GM21515 (cell line): ENCODE data around the gene ZBED5.
"Not testable (repeated sequence)": the region's sequence is repeated elsewhere in the genome, so short reads cannot be mapped to it uniquely, and the experiment has no call there.

Experiments used
- ATAC-seq: cut with Tn5 transposase; IDR thresholded peaks from one replicate; pipeline ENCODE4 v1.9.1; 2021; ENCODE audit not compliant: unreplicated experiment

The ZBED5 gene

GRCh38 chr11:10857709-10858438 is at the start of gene ZBED5:
Gene ZBED5, minus strand, starts transcription at chr11:10858053. Its CDS starts 3,108 bp downstream, at chr11:10854945.
- peak; percentile 90 for ATAC-seq

GRCh38 chr11:10906521-10906920 is 48.7 kb upstream of the ZBED5 start:
- no peak for ATAC-seq

GRCh38 chr11:10902301-10903063 is 44.6 kb upstream of the ZBED5 start:
- no peak for ATAC-seq

DNA sequence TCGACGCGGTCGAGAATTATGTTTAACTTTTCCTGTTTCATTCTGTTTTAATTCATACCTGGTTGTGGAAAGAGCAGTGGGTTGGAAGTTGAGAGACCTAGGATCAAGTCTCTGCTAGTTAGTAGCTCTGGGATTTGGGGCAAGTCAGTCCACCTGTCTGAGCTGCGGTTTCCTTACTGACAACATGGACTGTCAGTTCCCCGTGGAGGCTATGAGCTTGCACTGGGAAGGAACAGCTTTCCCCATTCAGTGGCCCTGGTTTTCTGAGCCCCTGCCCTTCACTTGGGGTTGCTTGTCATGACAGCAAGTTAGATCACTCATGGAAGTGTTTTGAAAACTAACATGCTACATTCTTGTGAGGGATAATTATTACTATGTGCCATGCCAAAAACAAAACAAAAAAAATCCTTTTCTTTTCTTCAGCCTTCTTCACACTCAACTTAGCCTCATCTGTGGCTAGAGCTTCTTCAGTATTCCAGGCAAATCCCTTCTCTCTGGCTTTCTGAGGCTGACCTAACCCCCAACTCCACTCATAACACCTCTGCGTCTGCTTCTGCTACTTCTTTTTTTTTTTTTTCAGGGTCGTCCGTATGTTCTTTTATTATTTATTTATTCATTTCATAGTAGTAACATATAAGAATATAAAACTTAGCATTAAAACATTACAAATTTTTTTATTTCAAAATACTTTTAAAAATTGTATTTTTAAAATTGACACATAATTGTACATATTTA is 43.0 kb upstream of the ZBED5 start:
- no peak for ATAC-seq

- no peak for ATAC-seq
Measured at GRCh38 chr11:10899121-10899830, 41.4 kb upstream of the ZBED5 start.

DNA sequence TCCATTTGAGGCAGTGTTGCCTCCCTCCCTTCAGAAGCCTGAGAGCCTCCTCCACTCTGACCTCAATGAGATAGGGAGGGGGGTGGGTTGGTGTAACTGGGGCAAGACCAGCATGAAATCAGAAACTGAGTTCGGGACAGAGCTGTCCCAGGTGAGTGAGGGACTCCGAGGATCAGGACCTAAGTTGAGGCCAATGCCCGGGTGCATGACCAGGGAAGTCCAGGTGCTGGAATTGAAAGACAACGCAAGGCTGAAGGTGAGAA is 40.8 kb upstream of the ZBED5 start:
- ATAC-seq, result no peak

DNA sequence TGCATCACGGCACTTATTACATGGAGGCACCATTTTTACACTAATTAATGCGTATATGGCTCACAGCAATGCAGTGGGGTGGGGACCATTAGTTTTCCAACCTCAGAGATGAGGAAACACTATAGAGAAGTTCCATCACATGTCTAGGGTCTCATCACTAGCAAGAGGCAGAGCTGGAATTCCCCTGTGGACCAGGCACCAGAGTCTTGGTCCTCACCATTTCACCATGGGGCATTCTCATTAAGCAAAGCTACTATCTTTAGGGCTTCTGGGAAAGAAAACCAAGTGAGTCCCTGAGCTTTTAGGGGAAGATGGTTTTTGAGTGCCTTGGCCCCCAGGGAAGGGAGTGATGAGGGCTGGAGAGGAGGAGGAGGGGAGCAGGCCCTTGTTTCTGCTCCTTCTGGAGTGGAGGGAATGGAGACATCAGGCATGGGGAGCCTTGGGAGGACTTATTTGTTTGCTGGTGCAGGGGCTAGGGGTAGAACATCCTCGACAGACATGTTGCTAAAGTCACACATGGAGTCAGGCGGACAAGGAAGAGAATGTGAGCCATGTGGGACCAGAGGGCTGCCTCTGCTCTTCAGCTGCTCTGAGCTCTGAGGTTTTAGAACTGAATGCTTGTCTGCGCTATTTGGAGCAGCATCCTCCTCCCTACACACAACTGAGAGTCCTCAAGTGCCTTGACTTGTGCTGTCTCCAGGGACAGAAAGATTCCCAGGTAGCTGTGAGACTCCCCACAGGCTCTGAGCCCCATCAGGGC is 40.3 kb upstream of the ZBED5 start:
- ATAC-seq, result no peak

DNA sequence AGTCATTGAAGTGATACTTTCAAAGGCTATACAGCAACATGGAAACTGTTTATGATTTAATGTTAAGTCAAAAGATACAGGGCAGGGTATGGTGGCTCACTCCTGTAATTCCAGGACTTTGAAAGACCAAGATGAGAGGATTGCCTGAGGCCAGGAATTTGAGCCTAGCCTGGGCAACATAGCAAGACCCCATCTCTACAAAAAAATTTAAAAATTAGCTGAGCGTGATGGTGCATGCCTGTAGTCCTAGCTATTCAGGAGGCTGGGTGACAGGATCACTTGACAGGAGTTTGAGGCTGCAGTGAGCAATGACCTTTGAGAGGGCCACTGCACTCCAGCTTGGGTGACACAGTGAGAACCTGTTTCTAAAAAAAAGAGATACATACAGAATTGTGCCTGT is 39.3 kb upstream of the ZBED5 start:
- ATAC-seq, result no peak

DNA sequence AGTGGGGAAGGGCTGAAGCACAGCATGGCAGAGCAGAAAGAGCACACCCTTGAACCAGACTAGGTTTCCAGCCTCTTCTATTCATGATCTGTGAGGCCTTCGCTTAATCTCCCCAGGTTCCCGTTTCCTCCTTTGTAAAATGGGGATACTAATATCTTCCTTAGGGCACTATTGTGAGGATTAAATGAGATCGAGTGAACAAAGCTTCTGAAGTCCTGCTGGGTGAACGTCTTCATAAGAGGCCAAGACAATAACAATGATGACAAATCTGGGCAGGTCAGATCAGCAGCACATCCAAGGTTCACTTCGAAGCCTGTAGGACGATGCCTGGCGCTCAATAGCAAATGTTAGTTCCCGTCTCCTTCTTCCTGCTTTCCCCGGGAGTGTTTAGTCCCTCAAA is 38.6 kb upstream of the ZBED5 start:
- ATAC-seq, result no peak

GRCh38 chr11:10895285-10895684 is 37.4 kb upstream of the ZBED5 start:
- no peak for ATAC-seq

DNA sequence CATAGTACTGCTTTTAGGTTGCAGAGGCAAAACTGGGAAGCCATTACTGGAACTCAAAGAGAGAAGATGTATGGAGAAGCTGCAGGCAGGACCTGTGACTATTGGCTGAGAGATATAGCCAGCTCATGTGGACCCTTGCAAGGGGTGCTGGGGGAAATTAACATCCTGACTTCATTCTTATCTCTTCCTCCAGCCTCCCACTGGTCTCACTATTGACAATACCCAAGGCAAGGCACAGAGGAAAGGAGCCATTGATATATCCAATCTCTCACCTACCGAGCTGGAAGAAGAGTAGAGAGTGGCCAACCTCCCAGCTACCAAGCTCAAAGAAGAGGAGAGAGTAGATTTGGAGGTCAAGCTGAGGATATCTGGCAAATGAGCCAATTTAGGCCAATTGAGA is 36.8 kb upstream of the ZBED5 start:
- ATAC-seq, result no peak

GRCh38 chr11:10893714-10894151 is 35.9 kb upstream of the ZBED5 start:
- ATAC-seq, result no peak

DNA sequence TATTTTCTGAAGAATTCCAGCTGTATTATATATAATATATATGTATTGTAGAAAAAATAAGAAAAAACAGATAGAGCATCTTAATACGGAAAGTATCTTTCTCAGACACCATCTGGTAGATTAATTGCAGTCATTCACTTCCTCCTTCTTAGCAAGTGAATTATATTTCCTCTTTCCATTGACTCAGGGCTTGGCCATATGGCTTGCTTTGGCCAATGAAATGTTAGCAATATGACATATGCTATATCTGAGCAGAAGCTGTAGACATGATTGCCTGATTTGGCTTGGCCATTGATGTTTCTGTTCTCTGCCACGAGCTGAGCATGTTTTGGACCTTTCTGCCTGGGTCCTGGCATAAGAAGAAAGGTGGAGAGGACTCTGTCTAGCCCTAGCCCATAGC is 34.4 kb upstream of the ZBED5 start:
- no peak for ATAC-seq

GRCh38 chr11:10891151-10891720 is 33.4 kb upstream of the ZBED5 start:
- no peak for ATAC-seq

- ATAC-seq, result not testable (repeated sequence)
Measured at GRCh38 chr11:10890083-10890482, 32.2 kb upstream of the ZBED5 start.

GRCh38 chr11:10887307-10887706 is 29.5 kb upstream of the ZBED5 start:
- no peak for ATAC-seq

DNA sequence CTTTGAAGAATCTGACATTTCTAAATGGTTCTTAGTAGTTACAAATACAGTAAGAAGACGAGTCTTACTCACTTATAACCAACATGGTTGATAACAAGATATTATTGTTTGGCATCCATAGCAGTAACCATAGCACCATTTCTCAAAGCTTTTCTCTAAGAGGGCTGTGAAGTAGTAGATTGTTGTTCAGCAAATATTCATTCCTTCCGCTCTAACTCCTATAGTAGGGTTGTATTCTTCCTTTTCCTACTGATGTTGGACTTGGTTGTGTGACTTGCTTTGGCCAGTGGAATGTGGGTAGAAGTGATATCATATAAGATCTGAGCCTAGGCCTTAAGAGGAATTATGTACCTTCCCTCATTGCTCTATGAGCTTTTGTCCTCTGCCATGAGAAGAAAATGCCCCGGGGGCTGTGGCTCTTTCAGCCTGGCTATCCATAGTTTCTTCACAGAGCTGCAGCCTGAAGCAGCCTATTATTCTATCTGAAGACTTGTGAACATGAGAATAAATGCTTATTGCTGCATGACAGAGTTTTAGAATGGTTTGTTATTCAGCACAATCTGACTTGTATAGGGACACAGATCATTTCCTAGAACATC is 28.9 kb upstream of the ZBED5 start:
- ATAC-seq, result no peak

- no peak for ATAC-seq
Measured at GRCh38 chr11:10885703-10886363, 28.0 kb upstream of the ZBED5 start.

- not testable (repeated sequence) for ATAC-seq
Measured at GRCh38 chr11:10884292-10884691, 26.4 kb upstream of the ZBED5 start.
